ENCODE measurements around the gene PLXNC1. TPM values are rescaled to one million over a fixed set of nuclear protein-coding genes. Genes with fewer than 3 reads are reported as not detected.
A peak's percentile ranks its signal among the peaks of the same experiment; 100 is the strongest.

PLXNC1 gene
- total and polyA plus RNA-seq, 9 of the 15 experiments (the other 6 are each of a cell fraction or from before 2014, with no cell fraction given) = 0.08 to 0.87 (median 0.28) TPM

GRCh38 chr12:94207849-94208621 is 59.7 kb downstream of the PLXNC1 start (continued):
- TF ChIP-seq PKNOX1 (IDR thresholded peaks at IDR 0.05) (peak; percentile 88), NFE2 (IDR thresholded peaks at IDR 0.05; ENCODE audit: low read depth) (peak; percentile 83), CREB1 (IDR thresholded peaks at IDR 0.05) (no peak), CREB1 (CRISPR knock-in tag; IDR thresholded peaks at IDR 0.05) (no peak), FOXK2 (conservative IDR thresholded peaks at IDR 0.05 in 1 of 2, IDR thresholded peaks at IDR 0.05 in 1 of 2; ENCODE audit: low read depth in 2 of 2) (no peak), PML (IDR thresholded peaks at IDR 0.05; ENCODE audit: low read length) (no peak), HMBOX1 (IDR thresholded peaks at IDR 0.05) (no peak), ZNF583 (CRISPR knock-in tag; IDR thresholded peaks at IDR 0.05) (no peak), CBFB (CRISPR knock-in tag; IDR thresholded peaks at IDR 0.05) (no peak), HDGF (IDR thresholded peaks at IDR 0.05) (no peak), L3MBTL2 (IDR thresholded peaks at IDR 0.05) (peak; percentile 18; the same call in 1 of the 2 replicates), NFE2L1 (tag; IDR thresholded peaks at IDR 0.05; ENCODE audit: borderline replicate concordance, low read depth) (peak; percentile 47; the same call in 1 of the 2 replicates), ZNF12 (CRISPR knock-in tag; IDR thresholded peaks at IDR 0.05) (no peak), U2AF2 (optimal IDR thresholded peaks at IDR 0.05; ENCODE audit: low read depth, low read length) (no peak)
- TF ChIP-seq, protein P1, sequence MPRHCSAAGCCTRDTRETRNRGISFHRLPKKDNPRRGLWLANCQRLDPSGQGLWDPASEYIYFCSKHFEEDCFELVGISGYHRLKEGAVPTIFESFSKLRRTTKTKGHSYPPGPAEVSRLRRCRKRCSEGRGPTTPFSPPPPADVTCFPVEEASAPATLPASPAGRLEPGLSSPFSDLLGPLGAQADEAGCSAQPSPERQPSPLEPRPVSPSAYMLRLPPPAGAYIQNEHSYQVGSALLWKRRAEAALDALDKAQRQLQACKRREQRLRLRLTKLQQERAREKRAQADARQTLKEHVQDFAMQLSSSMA (CRISPR knock-in tag; IDR thresholded peaks at IDR 0.05) = no peak
- TF ChIP-seq, protein P2, sequence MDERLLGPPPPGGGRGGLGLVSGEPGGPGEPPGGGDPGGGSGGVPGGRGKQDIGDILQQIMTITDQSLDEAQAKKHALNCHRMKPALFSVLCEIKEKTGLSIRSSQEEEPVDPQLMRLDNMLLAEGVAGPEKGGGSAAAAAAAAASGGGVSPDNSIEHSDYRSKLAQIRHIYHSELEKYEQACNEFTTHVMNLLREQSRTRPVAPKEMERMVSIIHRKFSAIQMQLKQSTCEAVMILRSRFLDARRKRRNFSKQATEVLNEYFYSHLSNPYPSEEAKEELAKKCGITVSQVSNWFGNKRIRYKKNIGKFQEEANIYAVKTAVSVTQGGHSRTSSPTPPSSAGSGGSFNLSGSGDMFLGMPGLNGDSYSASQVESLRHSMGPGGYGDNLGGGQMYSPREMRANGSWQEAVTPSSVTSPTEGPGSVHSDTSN (CRISPR knock-in tag; IDR thresholded peaks at IDR 0.05; ENCODE audit: low read depth) = no peak
- TF ChIP-seq, protein P2 (tag; conservative IDR thresholded peaks at IDR 0.05; ENCODE audit: low read depth) = peak; percentile 94
- TF ChIP-seq, protein P3, sequence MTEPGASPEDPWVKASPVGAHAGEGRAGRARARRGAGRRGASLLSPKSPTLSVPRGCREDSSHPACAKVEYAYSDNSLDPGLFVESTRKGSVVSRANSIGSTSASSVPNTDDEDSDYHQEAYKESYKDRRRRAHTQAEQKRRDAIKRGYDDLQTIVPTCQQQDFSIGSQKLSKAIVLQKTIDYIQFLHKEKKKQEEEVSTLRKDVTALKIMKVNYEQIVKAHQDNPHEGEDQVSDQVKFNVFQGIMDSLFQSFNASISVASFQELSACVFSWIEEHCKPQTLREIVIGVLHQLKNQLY (CRISPR knock-in tag; conservative IDR thresholded peaks at IDR 0.05) = no peak
- TF ChIP-seq, protein P4, sequence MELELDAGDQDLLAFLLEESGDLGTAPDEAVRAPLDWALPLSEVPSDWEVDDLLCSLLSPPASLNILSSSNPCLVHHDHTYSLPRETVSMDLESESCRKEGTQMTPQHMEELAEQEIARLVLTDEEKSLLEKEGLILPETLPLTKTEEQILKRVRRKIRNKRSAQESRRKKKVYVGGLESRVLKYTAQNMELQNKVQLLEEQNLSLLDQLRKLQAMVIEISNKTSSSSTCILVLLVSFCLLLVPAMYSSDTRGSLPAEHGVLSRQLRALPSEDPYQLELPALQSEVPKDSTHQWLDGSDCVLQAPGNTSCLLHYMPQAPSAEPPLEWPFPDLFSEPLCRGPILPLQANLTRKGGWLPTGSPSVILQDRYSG (tag; conservative IDR thresholded peaks at IDR 0.05; ENCODE audit: low read depth) = no peak
- TF ChIP-seq, protein P5, sequence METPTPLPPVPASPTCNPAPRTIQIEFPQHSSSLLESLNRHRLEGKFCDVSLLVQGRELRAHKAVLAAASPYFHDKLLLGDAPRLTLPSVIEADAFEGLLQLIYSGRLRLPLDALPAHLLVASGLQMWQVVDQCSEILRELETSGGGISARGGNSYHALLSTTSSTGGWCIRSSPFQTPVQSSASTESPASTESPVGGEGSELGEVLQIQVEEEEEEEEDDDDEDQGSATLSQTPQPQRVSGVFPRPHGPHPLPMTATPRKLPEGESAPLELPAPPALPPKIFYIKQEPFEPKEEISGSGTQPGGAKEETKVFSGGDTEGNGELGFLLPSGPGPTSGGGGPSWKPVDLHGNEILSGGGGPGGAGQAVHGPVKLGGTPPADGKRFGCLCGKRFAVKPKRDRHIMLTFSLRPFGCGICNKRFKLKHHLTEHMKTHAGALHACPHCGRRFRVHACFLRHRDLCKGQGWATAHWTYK (CRISPR knock-in tag; IDR thresholded peaks at IDR 0.05) = no peak

Measured in K562 (cell line).